ENCODE results near the gene DOHH.
"Not testable (repeated sequence)": the region's sequence is repeated elsewhere in the genome, so short reads cannot be mapped to it uniquely, and the experiment has no call there.

The DOHH gene

GRCh38 chr19:3520166-3521103 lies 20.0 kb upstream of the DOHH start:
- no peak for DNase-seq (ENCODE audit: extremely low read depth in 1 of 2, low read depth in 1 of 2)

GRCh38 chr19:3519126-3519525 lies 18.7 kb upstream of the DOHH start:
- no peak for DNase-seq (ENCODE audit: extremely low read depth in 1 of 2, low read depth in 1 of 2)

GRCh38 chr19:3518659-3519058 lies 18.2 kb upstream of the DOHH start:
- DNase-seq (ENCODE audit: extremely low read depth in 1 of 2, low read depth in 1 of 2) = no peak

GRCh38 chr19:3518255-3518654 lies 17.8 kb upstream of the DOHH start:
- DNase-seq (ENCODE audit: extremely low read depth in 1 of 2, low read depth in 1 of 2) = no peak

- DNase-seq (ENCODE audit: extremely low read depth in 1 of 2, low read depth in 1 of 2) = no peak
Measured at GRCh38 chr19:3517638-3518037, 17.2 kb upstream of the DOHH start.

- peak in 1 of 2 donors; percentile 16 for DNase-seq (ENCODE audit: extremely low read depth in 1 of 2, low read depth in 1 of 2)
Measured at GRCh38 chr19:3516675-3517207, 16.3 kb upstream of the DOHH start.

GRCh38 chr19:3515891-3516422 lies 15.5 kb upstream of the DOHH start:
- no peak for DNase-seq (ENCODE audit: extremely low read depth in 1 of 2, low read depth in 1 of 2)

- DNase-seq (ENCODE audit: extremely low read depth in 1 of 2, low read depth in 1 of 2) = no peak
Measured at GRCh38 chr19:3514930-3515329, 14.5 kb upstream of the DOHH start.

GRCh38 chr19:3513229-3514140 lies 13.0 kb upstream of the DOHH start:
- no peak for DNase-seq (ENCODE audit: extremely low read depth in 1 of 2, low read depth in 1 of 2)

- DNase-seq (ENCODE audit: extremely low read depth in 1 of 2, low read depth in 1 of 2) = no peak
Measured at GRCh38 chr19:3512562-3513228, 12.2 kb upstream of the DOHH start.

GRCh38 chr19:3511506-3512251 lies 11.2 kb upstream of the DOHH start:
- DNase-seq (ENCODE audit: extremely low read depth in 1 of 2, low read depth in 1 of 2) = no peak

- no peak for DNase-seq (ENCODE audit: extremely low read depth in 1 of 2, low read depth in 1 of 2)
Measured at GRCh38 chr19:3510727-3511126, 10.3 kb upstream of the DOHH start.

- DNase-seq (ENCODE audit: extremely low read depth in 1 of 2, low read depth in 1 of 2) = no peak
Measured at GRCh38 chr19:3509566-3509989, 9.1 kb upstream of the DOHH start.

- no peak for DNase-seq (ENCODE audit: extremely low read depth in 1 of 2, low read depth in 1 of 2)
Measured at GRCh38 chr19:3508771-3509535, 8.5 kb upstream of the DOHH start.

- not testable (repeated sequence) for DNase-seq (ENCODE audit: extremely low read depth in 1 of 2, low read depth in 1 of 2)
Measured at GRCh38 chr19:3508121-3508661, 7.7 kb upstream of the DOHH start.

GRCh38 chr19:3507371-3508120 lies 7.1 kb upstream of the DOHH start:
- DNase-seq (ENCODE audit: extremely low read depth in 1 of 2, low read depth in 1 of 2) = peak in 1 of 2 donors; percentile 18

- DNase-seq (ENCODE audit: extremely low read depth in 1 of 2, low read depth in 1 of 2) = no peak
Measured at GRCh38 chr19:3506384-3507340, 6.2 kb upstream of the DOHH start.

Measured in activated CD8-positive, alpha-beta memory T cell treated with anti-CD3 and anti-CD28 coated beads for 1 hour (primary cell).